ENCODE measurements around the gene ZPBP. TPM values are rescaled to one million over a fixed set of nuclear protein-coding genes. Genes with fewer than 3 reads are reported as not detected.

The ZPBP gene
- total and polyA plus RNA-seq, 12 donors, result 0.72 TPM; not detected in 11

DNA sequence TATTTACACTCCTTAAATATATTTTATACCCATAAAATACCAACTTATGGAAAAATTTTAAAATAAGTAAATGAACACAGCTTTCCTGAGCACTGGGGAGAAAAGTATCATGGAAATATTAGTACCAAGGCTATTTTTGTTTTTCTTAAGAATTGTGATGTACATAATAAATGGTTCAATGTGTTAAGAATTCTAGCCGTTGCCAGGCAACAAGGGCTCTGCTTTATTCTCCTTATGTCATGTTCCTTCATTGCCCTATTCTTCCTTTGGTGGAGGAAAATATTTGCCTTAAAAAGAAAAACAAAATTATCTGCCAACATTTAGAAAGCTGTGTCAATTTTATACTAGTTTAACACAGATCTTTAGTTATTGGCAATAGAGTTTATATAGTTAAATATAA, 2.6 kb upstream of the ZPBP start:
- Histone ChIP-seq H3K27me3 (no peaks in the 10 kb centered on the region), H3K36me3 (replicated peaks in 1 of 2) (no peaks in the 10 kb centered on the region), H3K27ac (no peak overlapping the region), H3K9me3 (replicated peaks in 1 of 3) (no peaks in the 10 kb centered on the region), H3K4me1 (replicated peaks in 1 of 2) (peaks cover 5 to 6% of the 10 kb centered on the region in 2 donors), H3K4me3 (no peak overlapping the region)
- DNase-seq, result no peak
- intact Hi-C loops (cut with DNase I), result loop anchor here in 1 of 2 donors (10.0 kb wide), 1 partner anchor 319 kb away; no protein-coding TSS in a partner anchor
- no peak for TF ChIP-seq POLR2A (IDR thresholded peaks at IDR 0.05)
- TF ChIP-seq, protein P1, sequence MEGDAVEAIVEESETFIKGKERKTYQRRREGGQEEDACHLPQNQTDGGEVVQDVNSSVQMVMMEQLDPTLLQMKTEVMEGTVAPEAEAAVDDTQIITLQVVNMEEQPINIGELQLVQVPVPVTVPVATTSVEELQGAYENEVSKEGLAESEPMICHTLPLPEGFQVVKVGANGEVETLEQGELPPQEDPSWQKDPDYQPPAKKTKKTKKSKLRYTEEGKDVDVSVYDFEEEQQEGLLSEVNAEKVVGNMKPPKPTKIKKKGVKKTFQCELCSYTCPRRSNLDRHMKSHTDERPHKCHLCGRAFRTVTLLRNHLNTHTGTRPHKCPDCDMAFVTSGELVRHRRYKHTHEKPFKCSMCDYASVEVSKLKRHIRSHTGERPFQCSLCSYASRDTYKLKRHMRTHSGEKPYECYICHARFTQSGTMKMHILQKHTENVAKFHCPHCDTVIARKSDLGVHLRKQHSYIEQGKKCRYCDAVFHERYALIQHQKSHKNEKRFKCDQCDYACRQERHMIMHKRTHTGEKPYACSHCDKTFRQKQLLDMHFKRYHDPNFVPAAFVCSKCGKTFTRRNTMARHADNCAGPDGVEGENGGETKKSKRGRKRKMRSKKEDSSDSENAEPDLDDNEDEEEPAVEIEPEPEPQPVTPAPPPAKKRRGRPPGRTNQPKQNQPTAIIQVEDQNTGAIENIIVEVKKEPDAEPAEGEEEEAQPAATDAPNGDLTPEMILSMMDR (IDR thresholded peaks at IDR 0.05), result no peak
- WGBS, 4 donors, result 69 to 76% (median 73%) methylated on average over 1 of the region's 1 CpG

DNA sequence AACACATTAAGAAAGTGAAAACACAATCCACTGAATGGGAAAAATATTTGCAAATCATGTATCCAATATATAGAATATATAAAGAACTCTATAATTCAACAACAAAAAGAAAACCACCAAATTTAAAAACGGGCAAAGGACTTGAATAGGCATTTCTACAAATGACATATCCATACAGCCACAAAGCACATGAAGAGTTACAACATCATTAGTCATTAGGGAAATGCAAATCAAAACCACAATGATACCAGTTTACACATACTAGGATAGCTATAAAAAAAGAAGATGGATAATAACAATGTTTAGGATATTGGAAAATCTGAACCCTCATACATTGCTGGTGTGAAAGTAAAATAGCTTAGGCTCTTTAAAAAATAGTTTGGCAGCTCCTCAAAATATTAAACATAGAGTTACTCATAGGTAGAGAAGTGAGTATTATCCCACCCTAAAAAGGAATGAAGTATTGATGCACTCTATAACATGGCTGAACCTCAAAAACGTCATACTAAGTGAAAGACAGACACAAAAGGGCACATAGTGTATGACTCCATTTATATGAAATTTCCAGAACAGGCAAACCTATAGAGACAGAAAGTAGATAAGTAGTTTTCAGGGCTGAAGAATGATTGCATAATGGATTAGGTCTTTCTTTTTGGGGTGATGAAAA, 4.5 kb downstream of the ZPBP start:
- 0 to 17% (median 1%) methylated on average over 2 of the region's 2 CpGs for WGBS, 4 donors
- TF ChIP-seq, protein P1 (IDR thresholded peaks at IDR 0.05), result no peak
- no peak for TF ChIP-seq POLR2A (IDR thresholded peaks at IDR 0.05)
- intact Hi-C loops (cut with DNase I), result no loop called here

DNA sequence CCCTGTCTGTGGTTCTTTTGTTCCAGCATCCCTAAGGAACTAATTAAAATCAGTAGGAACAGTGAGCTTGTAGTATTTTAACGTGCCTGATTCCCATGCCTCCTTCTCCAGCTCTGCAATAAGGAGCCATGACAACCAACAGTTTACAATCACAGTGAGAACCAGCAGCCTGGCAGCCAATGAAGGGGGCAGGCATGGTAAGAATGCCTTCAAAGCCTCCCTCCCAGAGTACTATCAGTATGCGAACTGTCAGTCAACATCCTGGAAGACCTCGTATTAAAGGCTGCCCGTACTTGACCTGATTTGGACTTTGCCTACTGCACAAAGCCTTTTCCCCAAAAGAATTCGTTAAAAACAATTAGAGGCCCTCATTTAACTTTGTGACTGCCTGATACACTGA, 7.7 kb downstream of the ZPBP start:
- 66 to 75% (median 70%) methylated on average over 5 of the region's 5 CpGs for WGBS, 4 donors
- Histone ChIP-seq H3K27me3 (no peaks in the 10 kb centered on the region), H3K4me1 (replicated peaks in 1 of 2) (no peaks in the 10 kb centered on the region), H3K9me3 (replicated peaks in 1 of 3) (no peaks in the 10 kb centered on the region), H3K4me3 (no peak overlapping the region), H3K27ac (no peak overlapping the region), H3K36me3 (replicated peaks in 1 of 2) (no peaks in the 10 kb centered on the region)
- TF ChIP-seq, protein P1 (IDR thresholded peaks at IDR 0.05), result no peak
- TF ChIP-seq POLR2A (IDR thresholded peaks at IDR 0.05), result no peak
- intact Hi-C loops (cut with DNase I), result no loop called here
- DNase-seq, result no peak

More for the DNA sequence above, 4.5 kb downstream of the ZPBP start:
- Histone ChIP-seq H3K27me3 (no peaks in the 10 kb centered on the region), H3K4me1 (replicated peaks in 1 of 2) (peaks cover 5 to 6% of the 10 kb centered on the region in 2 donors), H3K9me3 (replicated peaks in 1 of 3) (no peaks in the 10 kb centered on the region), H3K4me3 (no peak overlapping the region), H3K36me3 (replicated peaks in 1 of 2) (no peaks in the 10 kb centered on the region), H3K27ac (no peak overlapping the region)
- no peak for DNase-seq

DNA sequence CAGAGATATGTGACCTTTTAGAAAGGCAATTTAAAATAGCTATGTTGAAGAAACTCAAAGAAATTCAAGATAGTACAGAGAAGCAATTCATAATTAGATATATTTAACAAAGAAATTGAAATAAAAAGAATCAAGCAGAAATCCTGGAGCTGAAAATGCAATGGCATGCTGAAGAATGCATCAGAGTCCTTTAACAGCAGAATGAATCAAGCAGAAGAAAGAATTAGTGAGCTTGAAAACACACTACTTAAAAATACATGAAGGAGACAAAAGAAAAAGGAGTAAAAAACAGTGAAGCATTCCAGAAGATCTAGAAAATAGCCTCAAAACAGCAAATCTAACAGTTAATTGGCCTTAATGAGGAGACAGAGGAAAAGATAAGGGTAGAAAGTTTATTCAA, 20.0 kb downstream of the ZPBP start:
- H3K4me3 ChIP-seq, result no peak overlapping the region
- H3K9me3 ChIP-seq (replicated peaks in 1 of 3), result peaks cover 0 to 14% (median 4%) of the 10 kb centered on the region in 3 donors
- peaks cover 6 to 12% of the 10 kb centered on the region in 2 donors for H3K4me1 ChIP-seq (replicated peaks in 1 of 2)
- intact Hi-C loops (cut with DNase I), result no loop called here
- TF ChIP-seq POLR2A (IDR thresholded peaks at IDR 0.05), result no peak
- TF ChIP-seq, protein P1 (IDR thresholded peaks at IDR 0.05), result no peak
- DNase-seq, result no peak
- no peaks in the 10 kb centered on the region for H3K27me3 ChIP-seq
- no peak overlapping the region for H3K27ac ChIP-seq
- H3K36me3 ChIP-seq (replicated peaks in 1 of 2), result no peaks in the 10 kb centered on the region
